BLaER1 treated with 17β-estradiol and CSF1 and Interleukin-3, amounts not matched to agents 10 nM and 100 nM (cell line): ENCODE measurements around the gene HACD4.

Experiments
- H3K27ac ChIP-seq, 11 experiments: shearing (Covaris generic); formaldehyde crosslinking; 2 replicates each; pipeline ENCODE4 v1.8.1; 2022
- H3K27me3 ChIP-seq, 11 experiments: shearing (Covaris generic); formaldehyde crosslinking; 2 replicates each; pipeline ENCODE4 v1.8.1; 2022
- H3K36me3 ChIP-seq, 11 experiments: shearing (Covaris generic); formaldehyde crosslinking; 2 replicates each; pipeline ENCODE4 v1.8.1; 2022
- H3K4me1 ChIP-seq, 10 experiments: shearing (Covaris generic); formaldehyde crosslinking; 2 replicates each; pipeline ENCODE4 v1.8.1; 2022
- H3K4me2 ChIP-seq, 11 experiments: shearing (Covaris generic); formaldehyde crosslinking; 2 replicates each; pipeline ENCODE4 v1.8.1; 2022
- H3K4me3 ChIP-seq, 10 experiments: shearing (Covaris generic); formaldehyde crosslinking; 2 replicates each; pipeline ENCODE4 v1.8.1; 2022
- H3K9ac ChIP-seq, 11 experiments: shearing (Covaris generic); formaldehyde crosslinking; 2 replicates each; pipeline ENCODE4 v1.8.1; 2022
- H3K9me3 ChIP-seq, 11 experiments: shearing (Covaris generic); formaldehyde crosslinking; replicated peaks in 1 of 11; 2 replicates each; pipeline ENCODE4 v1.8.1; 2022
- H4K20me1 ChIP-seq, 11 experiments: shearing (Covaris generic); formaldehyde crosslinking; 2 replicates each; pipeline ENCODE4 v1.8.1; 2022
- Cebpa-rat ChIP-seq, 11 experiments: shearing (Covaris generic); IDR thresholded peaks; 2 replicates each; pipeline ENCODE4 v1.8.1; 2022

Gene HACD4

GRCh38 chr9:21056931-21057330 lies 25.5 kb upstream of the HACD4 start:
- H3K9me3 ChIP-seq, result peaks cover 0 to 9% (median 0%) of the 10 kb centered on the region in 11 experiments; a peak in 5 of 22 replicates
- no peak for TF ChIP-seq Cebpa-rat (IDR thresholded peaks at IDR 0.05)

GRCh38 chr9:21053851-21054250 lies 22.4 kb upstream of the HACD4 start:
- H3K27ac ChIP-seq, result no peak overlapping the region
- TF ChIP-seq Cebpa-rat (IDR thresholded peaks at IDR 0.05), result no peak
- H3K9me3 ChIP-seq, result peaks cover 0 to 9% (median 0%) of the 10 kb centered on the region in 11 experiments; a peak in 5 of 22 replicates
- no peak overlapping the region for H3K4me2 ChIP-seq
- no peak overlapping the region for H3K4me3 ChIP-seq
- H4K20me1 ChIP-seq, result no peaks in the 10 kb centered on the region
- H3K27me3 ChIP-seq, result no peaks in the 10 kb centered on the region
- no peaks in the 10 kb centered on the region for H3K36me3 ChIP-seq
- H3K9ac ChIP-seq, result no peak overlapping the region
- peaks cover 0 to 4% (median under 1%) of the 10 kb centered on the region in 10 experiments; a peak in 1 of 20 replicates for H3K4me1 ChIP-seq

More at GRCh38 chr9:21056931-21057330, 25.5 kb upstream of the HACD4 start:
- Histone ChIP-seq H3K4me2 (no peak overlapping the region), H4K20me1 (no peaks in the 10 kb centered on the region), H3K27me3 (no peaks in the 10 kb centered on the region), H3K27ac (no peak overlapping the region), H3K4me1 (peaks cover 10 to 19% (median 15%) of the 10 kb centered on the region in 10 experiments; a peak in 19 of 20 replicates), H3K36me3 (no peaks in the 10 kb centered on the region), H3K9ac (no peak overlapping the region), H3K4me3 (no peak overlapping the region)

DNA sequence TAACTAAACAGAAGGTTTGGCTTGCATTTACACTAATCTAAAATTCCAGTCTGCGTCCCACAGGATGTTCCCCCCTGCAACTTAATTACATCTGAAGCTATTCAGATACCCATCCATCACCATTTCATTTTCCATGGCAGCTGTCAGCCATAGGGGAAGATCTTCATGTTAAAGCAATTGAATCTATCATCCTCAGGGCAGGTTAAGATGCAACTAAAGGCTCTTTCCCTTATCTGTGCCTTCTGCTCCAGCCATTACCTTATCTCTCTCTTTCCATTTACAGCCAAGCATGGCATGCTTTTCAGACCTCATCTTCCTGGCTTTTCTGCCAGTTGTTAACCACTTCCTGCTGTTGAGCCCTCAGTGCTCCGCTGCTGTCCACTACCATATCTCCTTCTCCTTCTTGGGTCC lies 15.8 kb upstream of the HACD4 start:
- peak overlapping the region in 5 of 11 experiments; percentile 9 to 50 (median 24); a peak in 3 of 22 replicates for H3K27ac ChIP-seq
- no peak overlapping the region; a peak in 1 of 22 replicates for H3K9ac ChIP-seq
- H3K4me2 ChIP-seq, result peak overlapping the region; percentile 41 to 68 (median 60); a peak in 21 of 22 replicates
- peaks cover 0 to 13% (median 0%) of the 10 kb centered on the region in 11 experiments; a peak in 2 of 22 replicates for H3K9me3 ChIP-seq
- TF ChIP-seq Cebpa-rat (IDR thresholded peaks at IDR 0.05), result no peak
- no peaks in the 10 kb centered on the region for H3K27me3 ChIP-seq
- H3K4me1 ChIP-seq, result peaks cover 11 to 23% (median 18%) of the 10 kb centered on the region in 10 experiments
- H4K20me1 ChIP-seq, result no peaks in the 10 kb centered on the region
- H3K4me3 ChIP-seq, result no peak overlapping the region
- no peaks in the 10 kb centered on the region for H3K36me3 ChIP-seq

- H3K27me3 ChIP-seq, result no peaks in the 10 kb centered on the region
- peaks cover 0 to 13% (median 0%) of the 10 kb centered on the region in 11 experiments; a peak in 2 of 22 replicates for H3K9me3 ChIP-seq
- H3K4me2 ChIP-seq, result no peak overlapping the region
- no peak overlapping the region for H3K4me3 ChIP-seq
- H3K4me1 ChIP-seq, result peaks cover 15 to 27% (median 22%) of the 10 kb centered on the region in 10 experiments
- H3K9ac ChIP-seq, result no peak overlapping the region
- H4K20me1 ChIP-seq, result no peaks in the 10 kb centered on the region
- no peak for TF ChIP-seq Cebpa-rat (IDR thresholded peaks at IDR 0.05)
- no peak overlapping the region for H3K27ac ChIP-seq
- H3K36me3 ChIP-seq, result no peaks in the 10 kb centered on the region
These were observed 12.4 kb upstream of the HACD4 start for GRCh38 chr9:21043841-21044240.

- H3K27ac ChIP-seq, result no peak overlapping the region
- no peaks in the 10 kb centered on the region for H3K36me3 ChIP-seq
- TF ChIP-seq Cebpa-rat (IDR thresholded peaks at IDR 0.05), result no peak
- peaks cover 0 to 13% (median 0%) of the 10 kb centered on the region in 11 experiments; a peak in 2 of 22 replicates for H3K9me3 ChIP-seq
- H4K20me1 ChIP-seq, result no peaks in the 10 kb centered on the region
- H3K9ac ChIP-seq, result no peak overlapping the region
- H3K4me3 ChIP-seq, result no peak overlapping the region
- H3K4me1 ChIP-seq, result peaks cover 8 to 22% (median 14%) of the 10 kb centered on the region in 10 experiments
- no peaks in the 10 kb centered on the region for H3K27me3 ChIP-seq
- H3K4me2 ChIP-seq, result no peak overlapping the region
These were observed 11.0 kb upstream of the HACD4 start for GRCh38 chr9:21042466-21042865.

DNA sequence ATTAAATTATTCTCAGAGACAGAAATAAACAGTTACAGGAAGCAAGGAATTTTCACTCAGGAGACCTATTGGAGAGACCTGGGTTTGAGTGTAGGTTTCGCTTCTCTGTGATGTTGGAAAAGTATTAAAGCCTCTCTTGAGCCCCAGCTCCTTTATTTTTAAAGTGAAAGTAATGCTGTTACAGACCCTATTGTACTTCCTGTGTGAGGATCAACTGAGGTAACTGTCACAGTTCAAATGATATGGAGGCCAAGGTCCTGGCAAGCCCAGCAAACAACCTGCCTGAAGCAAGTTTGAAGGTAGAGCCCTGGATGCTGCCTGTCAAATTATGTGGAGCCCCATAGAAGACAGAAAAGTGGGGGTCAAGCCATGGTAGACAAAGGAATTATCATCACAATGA lies 7.9 kb upstream of the HACD4 start:
- no peak overlapping the region for H3K27ac ChIP-seq
- H3K4me3 ChIP-seq, result no peak overlapping the region
- peaks cover 0 to 14% (median 6%) of the 10 kb centered on the region in 10 experiments; a peak in 9 of 20 replicates for H3K4me1 ChIP-seq
- no peaks in the 10 kb centered on the region for H3K27me3 ChIP-seq
- no peak overlapping the region for H3K9ac ChIP-seq
- no peaks in the 10 kb centered on the region for H3K36me3 ChIP-seq
- peak overlapping the region in 9 of 11 experiments; percentile 6 to 43 (median 32); a peak in 12 of 22 replicates for H3K4me2 ChIP-seq
- TF ChIP-seq Cebpa-rat (IDR thresholded peaks at IDR 0.05), result no peak
- no peaks in the 10 kb centered on the region for H4K20me1 ChIP-seq
- H3K9me3 ChIP-seq, result peaks cover 0 to 5% (median 0%) of the 10 kb centered on the region in 11 experiments; a peak in 1 of 22 replicates

DNA sequence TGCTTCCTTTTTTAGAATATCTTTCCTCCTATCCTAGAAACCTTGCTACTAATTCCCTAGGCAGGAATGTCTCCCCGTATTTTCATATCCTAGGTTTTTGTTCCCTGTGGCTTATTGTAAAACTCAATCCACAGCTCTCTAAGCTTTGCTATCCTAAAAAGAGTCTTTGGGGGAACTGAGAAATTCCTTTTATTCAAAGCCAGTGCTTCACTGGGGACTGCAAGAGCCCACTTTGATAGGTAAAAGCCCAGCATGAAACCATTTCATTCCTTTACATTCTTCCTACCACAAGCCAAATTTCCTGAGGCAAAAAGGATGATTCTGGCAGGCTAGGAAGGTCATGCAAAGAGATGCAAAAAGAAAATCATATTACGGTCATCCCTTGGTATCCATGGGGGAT lies 5.8 kb upstream of the HACD4 start:
- no peak overlapping the region for H3K9ac ChIP-seq

GRCh38 chr9:21031808-21032183 lies 356 bp upstream of the HACD4 start:
- Histone ChIP-seq H3K4me2 (peak overlapping the region; percentile 64 to 93 (median 85)), H3K4me3 (peak overlapping the region; percentile 52 to 76 (median 64)), H3K27ac (peak overlapping the region; percentile 16 to 86 (median 65); a peak in 18 of 22 replicates)

More for the DNA sequence above, 5.8 kb upstream of the HACD4 start:
- Histone ChIP-seq H3K4me3 (no peak overlapping the region), H3K9me3 (peaks cover 0 to 7% (median 0%) of the 10 kb centered on the region in 11 experiments; a peak in 4 of 22 replicates), H4K20me1 (no peaks in the 10 kb centered on the region), H3K36me3 (no peaks in the 10 kb centered on the region), H3K27ac (no peak overlapping the region), H3K27me3 (no peaks in the 10 kb centered on the region), H3K4me2 (no peak overlapping the region), H3K4me1 (peaks cover 0 to 10% (median 7%) of the 10 kb centered on the region in 10 experiments; a peak in 11 of 20 replicates)
- TF ChIP-seq Cebpa-rat (IDR thresholded peaks at IDR 0.05), result no peak

GRCh38 chr9:21030389-21031035 lies 928 bp downstream of the HACD4 start:
- H3K4me3 ChIP-seq, result peak overlapping the region; percentile 52 to 76 (median 64); a peak in 17 of 20 replicates
- H3K9me3 ChIP-seq, result peaks cover 0 to 12% (median 0%) of the 10 kb centered on the region in 11 experiments; a peak in 4 of 22 replicates
- TF ChIP-seq Cebpa-rat (IDR thresholded peaks at IDR 0.05), result no peak
- peaks cover 0 to 9% (median 0%) of the 10 kb centered on the region in 11 experiments; a peak in 3 of 22 replicates for H3K27me3 ChIP-seq
- peaks cover 15 to 65% (median 20%) of the 10 kb centered on the region in 10 experiments; a peak in 19 of 20 replicates for H3K4me1 ChIP-seq
- no peaks in the 10 kb centered on the region for H4K20me1 ChIP-seq
- peak overlapping the region; percentile 64 to 93 (median 85) for H3K4me2 ChIP-seq
- H3K27ac ChIP-seq, result peak overlapping the region in 8 of 11 experiments; percentile 57 to 86 (median 68); a peak in 15 of 22 replicates
- peaks cover 0 to 11% (median 5%) of the 10 kb centered on the region in 11 experiments; a peak in 9 of 22 replicates for H3K36me3 ChIP-seq
- peak overlapping the region in 8 of 11 experiments; percentile 66 to 84 (median 72); a peak in 16 of 22 replicates for H3K9ac ChIP-seq

More at GRCh38 chr9:21031808-21032183, 356 bp upstream of the HACD4 start:
- Histone ChIP-seq H3K27me3 (peaks cover 0 to 9% (median 0%) of the 10 kb centered on the region in 11 experiments; a peak in 3 of 22 replicates), H3K9me3 (peaks cover 0 to 12% (median 0%) of the 10 kb centered on the region in 11 experiments; a peak in 5 of 22 replicates), H3K9ac (peak overlapping the region; percentile 66 to 84 (median 71); a peak in 21 of 22 replicates), H3K4me1 (peaks cover 15 to 57% (median 20%) of the 10 kb centered on the region in 10 experiments; a peak in 19 of 20 replicates), H3K36me3 (no peaks in the 10 kb centered on the region), H4K20me1 (no peaks in the 10 kb centered on the region)
- no peak for TF ChIP-seq Cebpa-rat (IDR thresholded peaks at IDR 0.05)
